Stimulated activated CD8-positive, alpha-beta memory T cell treated with anti-CD3 and anti-CD28 coated beads, Interleukin-15, amount 100 ng/mL, for 1 hour (primary cell): ENCODE results near the gene PFDN4.

Experiments
- DNase-seq: peaks from one replicate; pipeline ENCODE4 v3.0.0-alpha.2; 2020; ENCODE audit warnings: low read depth

Gene PFDN4, protein sequence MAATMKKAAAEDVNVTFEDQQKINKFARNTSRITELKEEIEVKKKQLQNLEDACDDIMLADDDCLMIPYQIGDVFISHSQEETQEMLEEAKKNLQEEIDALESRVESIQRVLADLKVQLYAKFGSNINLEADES

DNA sequence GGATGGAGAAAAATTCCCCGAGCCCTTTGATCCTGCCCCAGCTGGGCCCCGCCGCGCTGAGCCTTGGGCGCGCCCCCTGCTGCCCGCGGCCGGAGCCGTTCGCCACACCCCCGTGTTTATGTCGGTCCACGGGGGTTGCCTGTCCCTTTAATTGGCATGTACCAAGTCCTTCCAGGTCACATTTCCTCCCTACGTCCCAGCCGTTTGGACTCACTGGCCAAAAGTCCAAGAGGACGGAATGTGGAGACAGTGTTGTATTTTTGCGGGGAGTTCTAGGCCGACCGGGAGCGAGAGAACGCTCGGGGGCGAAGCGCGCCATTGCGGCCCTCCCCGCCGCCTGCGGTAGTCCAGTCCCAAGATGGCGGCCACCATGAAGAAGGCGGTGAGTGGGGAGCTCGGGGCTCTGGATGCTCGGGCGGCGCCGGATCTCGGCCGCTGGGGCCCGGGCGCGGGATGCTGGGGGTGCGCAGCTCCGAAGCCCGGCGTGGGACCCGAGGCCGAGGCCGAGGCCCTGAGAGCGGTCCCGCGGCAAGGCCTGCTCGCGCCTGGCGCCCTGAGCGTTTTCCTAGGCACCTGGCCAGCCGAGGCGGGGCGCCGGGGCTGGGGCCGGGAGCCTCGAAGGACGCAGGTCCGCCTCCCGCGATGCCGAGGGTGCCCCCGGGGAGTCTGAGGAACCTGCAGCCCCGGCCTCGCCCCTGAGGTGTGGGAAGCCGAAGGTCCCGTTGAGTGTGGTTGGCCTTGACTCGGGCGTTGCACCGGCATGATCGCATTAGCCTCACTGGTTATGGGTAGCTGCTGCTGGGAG, at the start of gene PFDN4:
Gene PFDN4, plus strand, starts transcription at position 345 of the 805 bp plus-strand sequence. Its CDS starts 14 bp downstream, at position 359.
- DNase-seq, result peak; percentile 51

DNA sequence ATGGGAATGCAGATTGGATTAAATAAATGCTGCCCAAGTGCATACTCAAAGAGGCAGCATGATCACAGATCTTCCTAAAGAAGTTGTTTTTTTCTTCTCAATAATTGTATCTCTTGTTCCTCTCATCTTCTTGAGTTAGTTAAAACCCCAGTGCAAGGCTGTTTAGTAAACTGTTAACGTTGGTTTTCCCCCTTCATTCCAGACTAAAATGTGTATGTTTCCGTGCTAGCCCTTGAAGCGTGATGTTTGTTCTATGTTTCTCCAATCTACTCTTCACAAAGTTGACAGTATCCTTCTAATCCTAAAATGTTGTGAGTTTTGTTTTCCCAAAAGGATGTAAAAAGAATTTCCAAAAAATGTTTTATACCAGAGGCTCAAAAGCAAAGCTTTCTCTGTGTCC, 49.7 kb upstream of the PFDN4 start:
- no peak for DNase-seq

DNA sequence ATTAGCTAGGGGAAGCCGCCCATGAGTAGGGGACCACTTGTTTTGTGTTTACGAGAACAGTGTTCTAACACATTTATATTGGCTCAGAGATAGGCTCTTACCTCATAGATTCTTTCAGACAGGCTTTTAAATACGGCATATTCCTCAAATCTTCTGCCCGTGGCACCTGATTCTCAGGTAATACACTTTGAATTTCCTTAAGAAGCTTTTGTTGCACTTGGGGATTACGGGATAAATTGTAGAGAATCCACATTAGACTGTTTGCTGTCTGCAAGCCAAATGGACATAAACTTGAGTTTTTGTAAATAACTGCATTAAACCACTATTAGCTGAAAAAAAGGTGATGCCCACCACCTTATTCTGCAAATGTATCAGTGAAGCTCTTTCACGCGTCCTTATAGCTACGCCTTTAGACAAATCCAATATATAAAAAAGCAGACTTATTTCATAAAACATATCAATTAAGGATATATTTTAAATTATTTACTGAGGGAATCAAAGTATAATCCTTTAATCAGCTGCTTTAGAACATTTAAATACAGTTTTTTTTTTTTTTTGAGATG, 49.0 kb upstream of the PFDN4 start:
- no peak for DNase-seq

DNA sequence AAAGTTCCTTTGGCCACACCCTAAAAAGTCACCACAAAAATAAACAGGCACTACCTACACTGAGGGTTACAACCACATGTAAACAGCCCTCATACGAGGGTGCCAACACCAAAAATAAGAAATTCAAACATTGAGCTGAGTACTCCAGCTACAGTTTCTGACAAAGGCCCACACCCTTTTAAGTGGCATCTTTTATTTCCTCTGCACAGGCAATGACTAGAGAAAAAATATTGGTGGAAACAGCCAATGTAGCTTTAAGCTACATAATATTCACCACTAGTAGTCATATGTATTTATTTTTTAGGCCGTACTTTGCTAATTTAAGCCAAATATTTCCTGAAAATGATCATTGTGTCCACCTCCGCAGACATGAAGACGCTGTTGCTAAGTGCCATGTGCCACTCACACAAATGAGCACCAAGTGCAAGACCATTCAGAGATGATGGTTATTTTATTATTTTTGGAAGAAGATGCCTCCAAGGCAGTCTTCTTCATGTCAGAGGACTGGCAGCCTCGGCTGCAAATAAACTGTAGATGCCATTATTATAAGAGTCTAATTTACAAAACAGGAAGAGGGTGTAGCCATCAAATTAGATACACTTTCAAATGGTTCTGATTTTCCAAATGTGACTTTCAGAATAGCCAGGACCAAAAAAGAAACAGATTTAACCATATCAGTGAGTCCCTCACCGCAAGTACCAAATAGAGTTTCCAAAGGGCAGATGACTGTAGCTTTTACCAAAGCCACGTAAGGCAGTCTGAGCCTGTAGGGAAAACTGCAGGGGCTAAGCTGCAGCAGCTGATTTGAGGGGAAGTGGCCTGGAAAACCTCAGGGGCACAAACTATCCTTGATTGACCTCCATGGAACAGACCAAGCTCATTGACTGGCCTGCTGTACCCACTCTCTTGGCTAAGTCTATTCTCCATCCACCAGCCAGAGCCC, 47.6 kb upstream of the PFDN4 start:
- DNase-seq, result no peak

DNA sequence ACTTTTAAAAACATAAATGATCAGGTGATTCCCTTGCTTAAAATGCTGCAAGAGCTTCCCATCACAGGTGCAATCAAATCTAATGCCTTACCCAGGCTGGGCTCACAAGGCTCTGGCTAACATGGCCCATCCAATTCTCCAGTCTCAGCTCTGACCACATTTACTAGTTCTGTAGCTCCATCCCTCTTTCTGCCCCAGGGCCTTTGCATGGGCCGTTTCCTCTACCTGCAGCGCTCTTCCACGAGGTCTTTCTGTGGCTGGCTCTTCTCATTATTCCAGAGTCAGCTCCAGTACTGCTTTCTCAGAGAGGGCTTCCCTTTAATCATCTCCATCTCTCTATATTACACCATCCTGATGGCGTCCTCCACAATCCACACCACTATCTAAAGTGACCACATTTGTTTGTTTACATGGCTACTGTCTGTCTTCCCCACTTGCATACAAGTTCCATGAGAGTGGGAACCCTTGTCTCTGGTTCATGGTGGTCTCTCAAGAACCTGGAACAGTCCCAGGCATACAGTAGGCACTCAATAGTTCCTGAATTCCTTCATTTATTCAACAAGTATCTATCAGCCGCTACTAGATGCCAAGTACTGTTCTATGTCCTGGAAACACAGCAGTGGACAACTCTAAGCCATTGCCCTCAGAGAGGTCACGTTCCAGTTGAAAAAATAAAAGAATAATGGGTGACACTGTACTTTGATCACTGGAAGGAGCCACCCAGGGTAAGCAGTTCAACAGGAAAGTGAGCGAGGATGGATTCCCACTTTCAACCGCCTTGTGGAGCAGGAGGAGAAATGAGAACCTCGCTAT, 46.7 kb upstream of the PFDN4 start:
- no peak for DNase-seq

DNA sequence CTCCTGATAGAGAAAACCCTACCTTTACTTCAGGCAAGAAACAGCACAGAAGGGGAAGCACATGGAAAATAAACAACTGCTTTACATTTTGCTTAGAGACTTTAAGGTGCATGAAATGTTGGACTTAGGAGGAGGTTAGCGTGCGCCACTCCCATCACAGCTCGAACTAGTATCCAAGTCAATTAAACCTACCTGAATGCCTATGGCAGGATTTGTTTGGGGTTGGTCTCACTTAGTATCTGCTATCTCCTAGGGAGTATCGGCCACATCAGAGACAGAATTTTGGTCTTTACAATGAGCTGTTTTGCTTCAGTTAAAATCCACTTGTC, 46.1 kb upstream of the PFDN4 start:
- DNase-seq, result no peak

DNA sequence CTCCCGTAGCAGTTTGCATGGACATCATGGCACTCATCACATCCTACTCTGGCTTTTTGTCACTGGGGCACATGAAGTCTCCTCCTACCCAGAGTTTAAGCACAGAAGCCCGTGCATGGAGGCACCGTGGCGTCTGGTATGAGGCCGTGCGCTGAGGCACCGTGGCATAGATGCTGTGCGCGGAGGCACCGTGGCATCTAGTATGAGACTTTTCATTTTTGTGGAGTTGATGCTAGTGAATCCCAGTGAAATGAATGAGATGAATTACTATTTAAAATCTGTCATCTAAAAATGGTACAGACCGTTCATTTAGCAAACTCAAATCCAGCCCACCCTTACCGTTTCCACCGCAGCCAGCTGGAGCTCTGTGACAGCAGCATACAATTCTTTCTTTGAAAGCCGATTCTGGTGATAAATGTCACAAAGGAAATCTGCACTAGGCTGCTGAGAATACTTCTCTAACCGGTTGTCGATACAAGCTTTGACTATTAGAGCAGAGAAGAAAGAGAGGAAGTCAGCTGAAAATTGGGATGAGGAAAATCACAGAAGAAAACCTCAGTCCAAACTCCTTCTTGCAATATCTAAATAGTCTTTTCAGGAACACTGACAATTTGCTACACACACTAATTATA, 45.4 kb upstream of the PFDN4 start:
- DNase-seq, result no peak

DNA sequence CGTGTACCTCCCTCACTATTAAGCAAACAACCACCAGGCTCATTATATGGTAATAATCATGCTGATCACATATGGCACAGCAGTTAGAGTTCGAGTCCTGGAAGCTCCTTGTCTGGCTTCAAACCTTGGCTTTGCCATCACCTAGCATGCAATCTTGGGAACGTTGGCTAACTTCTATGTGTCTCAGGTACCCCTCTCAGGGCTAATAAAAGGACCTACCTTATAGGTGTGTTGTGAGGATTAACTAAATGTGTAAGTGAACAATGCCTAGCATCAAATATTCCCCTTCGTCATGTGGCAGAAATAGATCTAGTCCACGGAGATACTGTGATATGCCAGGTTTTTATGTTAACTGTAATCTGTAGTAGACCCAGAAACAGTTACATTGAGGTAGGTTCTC, 44.5 kb upstream of the PFDN4 start:
- DNase-seq, result no peak

DNA sequence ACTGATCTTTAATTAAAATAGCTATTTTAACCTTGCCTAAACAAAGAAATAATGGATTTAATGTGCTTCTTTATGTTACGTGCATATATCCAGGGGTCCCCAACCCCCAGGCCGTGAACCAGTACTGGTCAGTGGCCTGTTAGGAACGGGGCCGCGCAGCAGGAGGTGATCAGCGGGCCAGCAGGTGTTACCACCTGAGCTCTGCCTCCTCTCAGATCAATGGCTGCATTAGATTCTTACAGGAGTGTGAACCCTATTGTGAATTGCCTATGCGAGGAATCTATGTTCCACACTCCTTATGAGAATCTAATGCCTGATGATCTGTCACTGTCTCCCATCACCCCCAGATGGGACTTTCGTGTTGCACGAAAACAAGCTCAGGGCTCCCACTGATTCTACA, 42.9 kb upstream of the PFDN4 start:
- DNase-seq, result no peak

DNA sequence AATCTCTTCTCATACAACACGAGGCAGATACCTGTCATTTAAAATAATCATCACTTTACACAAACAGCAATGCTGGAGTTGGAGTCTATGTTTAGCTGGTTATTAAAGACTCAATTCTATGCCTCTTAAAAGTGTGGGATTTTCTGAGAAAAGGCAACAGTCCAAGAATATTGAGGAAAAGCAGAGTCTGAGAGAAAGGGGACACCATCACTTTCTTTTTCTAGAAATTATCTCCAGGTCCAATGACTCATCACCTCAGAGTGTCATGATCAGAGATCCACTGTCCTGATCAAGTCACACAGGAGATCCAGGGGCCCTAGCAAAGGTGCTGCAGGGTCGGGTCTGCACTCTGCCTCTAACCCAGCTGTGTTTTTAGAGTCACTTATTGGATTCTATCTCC, 42.1 kb upstream of the PFDN4 start:
- DNase-seq, result no peak

DNA sequence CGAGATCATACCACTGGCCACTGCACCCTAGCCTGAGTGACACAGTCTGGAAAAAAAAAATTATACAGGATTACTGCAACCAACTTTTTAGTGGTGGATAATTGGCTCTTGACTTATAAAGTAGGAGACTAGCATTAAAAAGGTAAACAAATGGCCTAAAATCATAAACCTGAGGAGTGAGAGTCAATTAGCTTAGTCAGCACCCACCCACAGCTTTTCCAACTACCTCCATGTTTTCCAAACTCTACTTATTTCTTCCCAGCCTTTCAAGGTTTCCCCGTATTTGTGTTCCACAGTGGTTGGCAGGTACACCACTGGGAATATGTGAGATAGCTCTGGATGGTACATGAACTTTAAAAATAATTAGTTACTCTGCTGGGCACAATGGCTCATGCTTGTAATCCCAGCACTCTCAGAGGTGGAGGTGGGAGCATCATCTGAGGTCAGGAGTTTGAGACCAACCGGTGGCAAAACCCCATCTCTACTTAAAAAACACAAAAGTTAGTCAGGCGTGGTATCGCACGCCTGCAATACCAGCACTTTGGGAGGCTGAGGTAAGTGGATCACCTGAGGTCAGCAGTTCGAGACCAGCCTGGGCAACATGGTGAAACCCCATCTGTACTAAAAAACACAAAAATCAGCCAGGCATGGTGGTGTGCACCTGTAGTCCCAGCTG, 40.8 kb upstream of the PFDN4 start:
- DNase-seq, result no peak

DNA sequence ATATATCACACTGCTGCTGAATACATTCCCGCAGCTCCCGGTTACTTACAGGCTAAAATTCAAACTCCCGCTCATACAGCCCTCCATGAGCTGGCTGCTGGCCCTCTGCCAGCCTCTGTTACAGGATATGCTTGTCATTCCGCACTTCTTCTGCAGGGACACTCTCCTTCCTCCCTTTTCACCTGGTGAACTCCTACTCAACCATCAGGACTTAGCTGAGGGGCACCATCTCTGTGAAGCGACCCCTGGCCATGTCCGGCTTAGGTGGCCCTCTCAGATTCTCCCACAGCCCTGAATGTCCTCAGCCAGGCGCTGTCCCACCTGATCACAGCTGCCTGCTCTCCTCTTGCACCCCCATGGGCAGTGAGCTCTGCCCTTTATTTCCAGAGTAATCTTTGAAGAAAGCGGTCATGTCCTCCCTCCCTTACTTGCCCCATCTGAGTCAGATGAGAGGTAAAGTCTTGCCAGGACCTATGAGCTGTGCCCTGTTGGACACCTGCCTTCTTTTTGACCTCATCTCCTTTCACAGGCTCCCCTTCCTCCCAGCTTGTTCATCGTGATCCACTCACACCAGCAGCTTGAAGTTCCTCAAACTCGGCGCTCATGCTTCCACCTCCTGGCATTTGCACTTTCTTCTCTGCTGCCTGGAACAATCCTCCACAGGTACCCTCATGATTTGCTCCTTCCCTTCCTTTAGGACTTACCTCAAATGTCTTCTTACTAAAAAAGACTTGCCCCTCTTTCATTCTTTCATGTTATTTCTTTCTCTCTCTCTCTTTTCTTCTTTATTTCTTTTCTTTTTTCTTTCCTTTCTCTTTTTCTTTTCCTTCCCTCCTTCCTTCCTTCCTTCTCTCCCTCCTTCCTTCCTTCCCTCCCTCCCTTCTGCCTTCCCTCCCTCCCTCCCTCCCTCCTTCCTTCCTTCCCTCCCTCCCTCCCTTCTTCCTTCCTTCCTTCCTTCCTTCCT, 39.7 kb upstream of the PFDN4 start:
- no peak for DNase-seq

DNA sequence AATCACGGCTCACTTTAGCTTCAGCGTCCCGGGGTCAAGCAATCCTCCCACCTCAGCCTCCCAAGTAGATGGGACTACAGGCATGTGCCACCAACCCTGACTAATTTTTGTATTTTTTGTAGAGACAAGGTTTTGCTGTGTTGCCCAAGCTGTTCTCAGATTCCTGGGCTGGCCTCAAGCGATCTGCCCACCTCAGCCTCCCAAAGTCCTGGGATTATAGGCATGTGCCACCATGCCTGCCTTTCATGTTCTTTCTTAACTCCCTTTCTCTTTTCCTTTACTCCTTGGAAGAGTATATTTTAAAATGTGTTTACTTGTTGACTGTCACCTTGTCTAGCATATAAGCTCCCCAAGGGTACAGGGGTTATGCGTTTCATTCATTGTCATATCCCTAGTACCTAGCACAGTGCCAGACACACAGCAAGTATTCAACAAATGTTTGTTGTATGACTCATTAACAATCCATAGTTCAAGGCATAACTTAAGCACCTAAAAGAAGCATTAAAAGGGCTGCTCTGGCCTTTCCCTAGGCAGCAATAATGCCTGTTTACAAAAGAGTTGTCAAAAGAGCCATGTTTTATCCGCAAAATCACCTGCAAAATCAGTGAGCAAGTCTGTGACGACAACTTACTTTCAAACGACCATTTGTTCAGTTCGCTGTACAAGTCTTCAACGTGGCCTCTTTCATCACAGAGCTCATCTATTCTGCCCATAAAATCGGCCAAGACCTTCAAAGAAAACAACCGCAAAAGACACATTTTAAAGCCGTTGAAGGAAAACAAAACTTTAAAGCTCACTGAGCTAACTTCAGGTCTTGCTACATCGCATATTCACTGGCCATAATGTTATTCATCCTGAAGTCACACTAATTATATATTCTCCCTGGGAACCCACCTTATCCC, 38.7 kb upstream of the PFDN4 start:
- DNase-seq, result no peak

DNA sequence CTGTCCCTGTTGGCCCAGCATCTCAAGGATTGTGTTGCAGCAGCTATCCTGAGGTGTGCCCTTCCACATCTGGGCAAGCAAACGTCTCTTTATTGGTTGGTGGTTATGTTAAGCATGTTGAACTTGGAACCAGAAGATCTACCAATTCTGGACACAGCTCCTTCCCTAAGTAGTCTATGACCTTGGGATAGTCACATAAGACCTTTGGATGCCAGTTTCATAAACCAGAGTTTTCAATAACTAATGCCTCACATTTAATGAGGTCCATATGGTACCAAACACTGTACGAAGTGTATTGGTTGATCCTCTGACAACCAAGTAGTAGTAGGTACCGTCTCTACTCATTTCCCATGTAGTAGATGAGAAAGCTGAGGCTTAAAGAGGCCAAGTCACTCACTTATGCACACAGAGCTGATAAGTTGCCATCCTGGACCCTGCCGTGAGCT, 37.8 kb upstream of the PFDN4 start:
- DNase-seq, result no peak

DNA sequence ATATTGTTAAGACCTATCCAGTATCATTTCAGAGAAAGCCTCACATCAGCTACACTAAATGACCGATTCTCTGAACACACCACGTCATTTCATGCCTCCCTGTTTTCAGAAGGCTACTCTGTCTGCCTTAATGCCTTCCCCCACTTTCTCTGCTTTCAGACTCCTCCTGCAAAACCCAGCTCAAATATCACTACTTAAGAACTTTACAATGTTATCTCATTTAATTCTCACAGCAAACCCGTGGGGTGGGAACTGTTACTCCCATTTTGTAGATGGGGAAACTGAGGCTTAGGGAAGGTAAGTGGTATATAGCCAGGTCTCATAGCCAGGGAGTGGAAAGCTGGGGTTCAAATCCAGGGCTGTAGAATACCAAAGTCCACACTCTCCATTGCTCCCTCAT, 36.9 kb upstream of the PFDN4 start:
- DNase-seq, result no peak

DNA sequence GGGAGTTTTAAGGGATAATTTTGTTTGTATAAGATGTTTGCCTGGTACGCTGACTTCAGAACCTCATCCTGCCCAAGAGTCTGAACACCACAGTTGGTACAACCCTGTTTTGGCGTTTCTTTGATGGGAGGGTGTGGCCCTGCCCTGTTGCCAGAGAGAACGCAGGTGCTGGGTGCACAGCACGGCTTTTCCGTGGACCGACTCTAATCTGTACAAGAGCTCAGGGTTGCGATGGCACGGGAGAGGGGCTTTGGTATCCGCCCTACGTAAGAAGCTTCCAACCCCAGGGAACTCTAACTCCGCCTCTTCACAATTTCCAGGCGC, 35.4 kb upstream of the PFDN4 start:
- DNase-seq, result no peak

DNA sequence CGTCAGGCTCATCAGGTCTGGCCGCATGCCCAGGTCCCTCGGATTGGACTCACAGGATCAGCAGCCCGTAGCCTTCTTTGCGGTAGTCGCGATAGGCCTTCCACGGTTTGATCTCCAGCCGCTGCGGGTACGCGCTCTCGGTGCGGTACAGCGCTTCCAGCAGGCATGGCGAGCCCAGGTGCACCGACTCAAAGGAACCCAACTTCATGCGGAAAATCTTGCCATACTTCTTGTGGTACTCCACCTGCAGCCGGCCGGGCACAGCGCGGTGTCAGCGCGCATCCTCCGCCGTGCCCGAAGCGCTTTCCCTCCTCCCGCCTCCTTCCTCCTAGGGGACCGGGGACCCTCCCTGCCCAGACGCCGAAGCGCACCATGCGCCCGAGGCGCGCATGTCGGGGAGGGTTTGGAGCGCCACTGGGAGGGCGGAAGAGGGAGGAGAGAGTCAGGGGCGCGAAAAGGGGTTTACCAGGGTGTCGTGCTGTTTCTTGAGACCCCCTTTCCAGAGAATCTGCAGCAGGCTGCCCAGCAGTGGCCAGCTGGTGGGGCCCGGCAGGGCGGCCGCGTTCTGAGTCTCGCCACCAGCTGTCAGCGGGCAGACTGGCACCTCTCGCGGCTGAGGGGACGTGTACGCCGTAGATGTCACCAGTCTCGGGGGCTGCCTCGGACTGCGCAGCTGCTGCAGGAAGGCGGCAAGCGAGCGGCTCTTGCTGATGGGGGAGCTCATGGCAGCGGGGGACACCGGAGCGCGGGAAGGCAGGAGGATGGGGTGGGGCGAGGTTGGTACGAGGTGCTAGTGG, 34.8 kb upstream of the PFDN4 start:
- no peak for DNase-seq
